ENCODE measurements around the gene OR2A5.

GRCh38 chr7:144049491-144049890 lies 743 bp downstream of the OR2A5 start:
- TF ChIP-seq CTCF (IDR thresholded peaks at IDR 0.05) = no peak
- TF ChIP-seq POLR2A (IDR thresholded peaks at IDR 0.05) = no peak

Measured in tibial nerve (tissue), 3 donors.